Measurements from ENCODE around the gene AGPAT3.

The AGPAT3 gene

DNA sequence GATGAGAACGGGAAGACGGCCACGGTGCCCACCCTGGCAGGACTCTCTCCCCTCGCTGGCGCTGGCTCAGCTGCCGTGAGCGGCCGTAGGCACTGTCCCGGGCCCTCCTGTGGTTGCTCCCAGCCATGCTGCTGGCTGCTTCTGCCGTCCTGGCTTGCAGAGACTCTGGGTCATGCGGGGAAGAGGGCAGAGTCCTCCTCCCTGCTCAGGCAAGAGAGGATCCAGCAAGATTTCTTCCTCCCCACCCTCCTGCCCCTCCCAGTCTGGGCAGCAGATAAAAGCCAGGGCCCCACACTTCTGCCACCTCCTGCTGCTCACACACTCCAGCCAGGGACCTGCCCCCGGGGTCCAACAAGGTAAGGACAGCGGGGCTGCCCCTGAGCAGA lies 60.1 kb downstream of the AGPAT3 start:
- H3K27ac ChIP-seq (ENCODE audit: low read depth, low read length, severe bottlenecking), result no peak overlapping the region
- H3K9me3 ChIP-seq (ENCODE audit: control insufficient read depth, low read length), result no peaks in the 10 kb centered on the region
- no peaks in the 10 kb centered on the region for H3K36me3 ChIP-seq (ENCODE audit: control insufficient read depth, insufficient read depth, low read length)
- no peak overlapping the region for H3K4me3 ChIP-seq (ENCODE audit: extremely low read depth, insufficient read depth, low read length, poor library complexity, severe bottlenecking)
- 68 to 70% methylated on average over 11 of the region's 13 CpGs for WGBS, 2 experiments (ENCODE audit: insufficient coverage in 2 of 2)
- H3K4me1 ChIP-seq (ENCODE audit: control insufficient read depth, insufficient read depth, low read length, poor library complexity, severe bottlenecking), result peaks cover 11% of the 10 kb centered on the region

- no peaks in the 10 kb centered on the region for H3K9me3 ChIP-seq (ENCODE audit: control insufficient read depth, low read length)
- H3K27ac ChIP-seq (ENCODE audit: low read depth, low read length, severe bottlenecking), result no peak overlapping the region
- WGBS, 2 experiments (ENCODE audit: insufficient coverage in 2 of 2), result 88 to 90% methylated on average over 13 to 14 of the region's 14 CpGs
These were observed 60.6 kb downstream of the AGPAT3 start for GRCh38 chr21:43925609-43926008.

GRCh38 chr21:43926196-43926595 lies 61.2 kb downstream of the AGPAT3 start:
- Histone ChIP-seq H3K27ac (ENCODE audit: low read depth, low read length, severe bottlenecking) (no peak overlapping the region), H3K9me3 (ENCODE audit: control insufficient read depth, low read length) (no peaks in the 10 kb centered on the region), H3K36me3 (ENCODE audit: control insufficient read depth, insufficient read depth, low read length) (no peaks in the 10 kb centered on the region), H3K4me1 (ENCODE audit: control insufficient read depth, insufficient read depth, low read length, poor library complexity, severe bottlenecking) (peaks cover 8% of the 10 kb centered on the region), H3K4me3 (ENCODE audit: extremely low read depth, insufficient read depth, low read length, poor library complexity, severe bottlenecking) (no peak overlapping the region)
- 92% methylated on average over 17 to 19 of the region's 20 CpGs for WGBS, 2 experiments (ENCODE audit: insufficient coverage in 2 of 2)

More at GRCh38 chr21:43925609-43926008, 60.6 kb downstream of the AGPAT3 start:
- H3K36me3 ChIP-seq (ENCODE audit: control insufficient read depth, insufficient read depth, low read length), result no peaks in the 10 kb centered on the region
- H3K4me1 ChIP-seq (ENCODE audit: control insufficient read depth, insufficient read depth, low read length, poor library complexity, severe bottlenecking), result peaks cover 8% of the 10 kb centered on the region
- no peak overlapping the region for H3K4me3 ChIP-seq (ENCODE audit: extremely low read depth, insufficient read depth, low read length, poor library complexity, severe bottlenecking)

DNA sequence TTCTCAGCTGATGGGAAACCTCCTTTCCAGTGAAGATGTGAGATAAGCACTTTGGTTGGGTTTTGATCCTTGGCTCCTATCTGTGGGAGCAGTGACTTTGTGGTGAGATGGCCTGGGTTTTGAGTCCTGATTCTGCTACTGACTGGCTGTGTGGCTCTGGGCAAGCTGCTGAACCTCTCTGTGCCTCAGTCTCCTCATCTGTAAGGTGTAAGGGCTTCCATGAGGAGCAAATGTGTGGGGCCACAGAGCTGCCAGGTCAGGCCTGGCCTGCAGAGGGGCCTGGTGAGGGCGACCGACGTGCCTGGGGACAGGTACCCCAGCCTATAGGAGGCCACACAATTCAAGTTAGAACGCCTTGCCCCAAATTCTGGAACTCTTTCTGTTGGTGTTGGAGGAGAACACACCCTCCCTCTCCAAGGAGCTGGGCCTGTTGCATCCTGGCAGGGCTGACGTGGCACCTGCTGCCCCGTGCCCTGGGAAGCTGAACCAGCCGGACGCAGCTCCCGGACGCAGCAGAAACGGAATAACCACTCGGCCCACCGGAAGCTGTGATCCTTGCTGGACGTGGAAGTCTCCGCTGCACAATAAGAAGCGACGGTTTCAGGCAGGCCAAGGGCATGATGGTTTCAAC lies 62.7 kb downstream of the AGPAT3 start:
- WGBS, 2 experiments (ENCODE audit: insufficient coverage in 2 of 2), result 94 to 97% methylated on average over 17 of the region's 17 CpGs
- Histone ChIP-seq H3K4me3 (ENCODE audit: extremely low read depth, insufficient read depth, low read length, poor library complexity, severe bottlenecking) (no peak overlapping the region), H3K9me3 (ENCODE audit: control insufficient read depth, low read length) (no peaks in the 10 kb centered on the region), H3K36me3 (ENCODE audit: control insufficient read depth, insufficient read depth, low read length) (no peaks in the 10 kb centered on the region), H3K4me1 (ENCODE audit: control insufficient read depth, insufficient read depth, low read length, poor library complexity, severe bottlenecking) (no peaks in the 10 kb centered on the region), H3K27ac (ENCODE audit: low read depth, low read length, severe bottlenecking) (no peak overlapping the region)

GRCh38 chr21:43928222-43929125 lies 63.5 kb downstream of the AGPAT3 start:
- H3K9me3 ChIP-seq (ENCODE audit: control insufficient read depth, low read length), result no peaks in the 10 kb centered on the region
- H3K27ac ChIP-seq (ENCODE audit: low read depth, low read length, severe bottlenecking), result no peak overlapping the region
- H3K4me3 ChIP-seq (ENCODE audit: extremely low read depth, insufficient read depth, low read length, poor library complexity, severe bottlenecking), result no peak overlapping the region
- no peaks in the 10 kb centered on the region for H3K36me3 ChIP-seq (ENCODE audit: control insufficient read depth, insufficient read depth, low read length)
- no peaks in the 10 kb centered on the region for H3K4me1 ChIP-seq (ENCODE audit: control insufficient read depth, insufficient read depth, low read length, poor library complexity, severe bottlenecking)
- 89 to 93% methylated on average over 26 to 28 of the region's 31 CpGs for WGBS, 2 experiments (ENCODE audit: insufficient coverage in 2 of 2)

DNA sequence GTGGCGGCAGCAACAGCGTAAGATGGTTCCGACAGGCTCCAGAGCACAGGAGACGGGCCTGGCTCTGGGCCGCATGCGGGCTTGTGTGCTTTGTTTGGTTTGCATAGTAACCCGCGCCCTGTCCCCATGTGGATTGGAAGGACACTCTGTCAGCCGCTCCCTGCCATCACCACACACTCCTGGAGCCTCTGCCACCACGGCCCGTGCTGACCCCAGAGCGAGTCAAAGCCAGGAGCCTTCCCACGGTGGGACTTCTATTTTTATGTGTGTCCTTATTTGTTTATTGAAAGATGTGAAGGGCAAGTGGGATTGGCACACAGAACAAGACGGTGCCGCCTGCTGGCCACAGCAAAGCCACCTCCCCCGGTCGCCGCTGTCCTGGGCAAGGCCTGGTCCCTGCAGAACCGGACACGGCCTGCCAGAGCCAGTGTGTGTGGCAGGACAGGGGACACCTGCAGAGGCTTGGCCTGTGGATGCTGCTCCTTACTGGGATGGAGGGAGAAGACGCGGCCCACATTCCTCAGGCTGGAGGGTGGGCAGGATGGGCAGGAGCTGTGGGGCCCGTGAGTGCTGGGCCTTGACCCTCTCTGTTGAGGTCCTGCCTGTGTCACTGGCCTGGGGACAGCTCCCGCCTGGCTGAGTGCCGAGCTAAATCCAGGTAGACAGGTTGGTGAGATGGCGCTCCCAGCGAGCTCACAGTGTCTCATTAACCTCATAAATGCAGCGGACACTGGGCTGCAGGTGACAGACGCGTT lies 64.4 kb downstream of the AGPAT3 start:
- Histone ChIP-seq H3K4me1 (ENCODE audit: control insufficient read depth, insufficient read depth, low read length, poor library complexity, severe bottlenecking) (no peaks in the 10 kb centered on the region), H3K36me3 (ENCODE audit: control insufficient read depth, insufficient read depth, low read length) (no peaks in the 10 kb centered on the region), H3K4me3 (ENCODE audit: extremely low read depth, insufficient read depth, low read length, poor library complexity, severe bottlenecking) (no peak overlapping the region), H3K9me3 (ENCODE audit: control insufficient read depth, low read length) (no peaks in the 10 kb centered on the region), H3K27ac (ENCODE audit: low read depth, low read length, severe bottlenecking) (no peak overlapping the region)
- 94 to 95% methylated on average over 20 to 29 of the region's 30 CpGs for WGBS, 2 experiments (ENCODE audit: insufficient coverage in 2 of 2)

DNA sequence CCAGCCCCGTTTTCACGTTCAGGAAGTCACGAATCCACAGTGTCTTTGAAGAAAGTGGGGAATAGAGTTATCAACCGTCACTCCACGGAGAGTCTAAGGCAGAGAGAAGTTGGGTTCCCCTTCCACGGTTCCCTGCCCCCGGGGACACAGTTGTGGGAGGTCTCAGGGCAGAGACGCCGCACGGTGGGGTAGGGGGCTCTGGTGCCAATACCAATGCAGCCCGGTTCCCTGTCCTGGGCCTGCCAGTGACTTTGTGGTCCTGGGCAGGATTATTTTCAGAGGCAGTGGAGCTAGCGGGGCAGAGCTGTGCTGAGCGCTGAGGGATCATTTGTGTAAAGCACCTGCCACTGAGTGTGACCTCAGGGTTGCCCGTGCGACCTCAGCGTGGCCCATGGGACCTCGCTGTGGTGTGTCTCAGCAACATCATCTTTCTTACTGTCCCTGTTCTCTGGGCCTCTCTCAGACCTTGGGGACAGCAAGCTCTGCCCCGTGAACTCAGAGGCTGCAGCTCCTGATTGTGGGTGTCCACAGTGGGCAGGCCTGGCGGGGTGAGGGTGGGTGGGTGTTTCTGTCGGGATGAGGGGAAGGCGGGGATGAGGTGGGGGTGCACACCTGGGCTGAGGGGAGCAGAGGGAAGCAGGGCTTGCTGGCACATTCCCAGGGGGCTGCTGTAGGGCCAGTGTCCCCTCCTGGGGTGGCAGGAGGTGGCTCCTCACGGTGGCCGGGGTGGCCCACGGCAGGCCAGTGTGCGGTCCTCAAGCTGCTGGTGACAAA lies 65.2 kb downstream of the AGPAT3 start:
- WGBS, 2 experiments (ENCODE audit: insufficient coverage in 2 of 2), result 94 to 97% methylated on average over 21 to 25 of the region's 25 CpGs

DNA sequence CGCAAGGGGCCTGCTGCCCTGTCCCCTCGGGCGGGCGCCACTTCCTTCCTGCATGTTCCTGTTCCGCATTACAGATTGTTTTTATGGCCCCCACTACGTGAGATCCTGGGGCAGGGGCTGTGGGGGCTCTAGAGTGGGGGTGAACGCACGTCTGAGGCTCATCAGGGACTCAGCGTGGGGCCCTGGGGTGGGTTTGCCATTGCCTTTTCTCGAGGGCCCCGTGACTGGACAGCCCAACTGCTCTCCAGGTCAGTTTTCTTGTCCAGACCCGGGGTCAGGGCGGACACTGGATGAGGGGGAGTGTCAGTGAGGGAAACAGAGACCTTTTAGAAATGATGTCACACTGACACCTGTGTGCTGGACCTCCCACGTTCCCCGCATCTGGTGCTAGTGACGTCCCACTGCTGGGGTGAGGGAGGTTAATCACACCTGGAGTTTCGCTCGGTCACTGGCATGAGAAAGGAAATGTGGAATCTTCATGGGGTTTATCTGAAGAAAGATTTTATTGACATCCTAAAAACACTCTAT lies 65.9 kb downstream of the AGPAT3 start:
- Histone ChIP-seq H3K4me1 (ENCODE audit: control insufficient read depth, insufficient read depth, low read length, poor library complexity, severe bottlenecking) (no peaks in the 10 kb centered on the region), H3K4me3 (ENCODE audit: extremely low read depth, insufficient read depth, low read length, poor library complexity, severe bottlenecking) (no peak overlapping the region), H3K9me3 (ENCODE audit: control insufficient read depth, low read length) (no peaks in the 10 kb centered on the region), H3K36me3 (ENCODE audit: control insufficient read depth, insufficient read depth, low read length) (no peaks in the 10 kb centered on the region), H3K27ac (ENCODE audit: low read depth, low read length, severe bottlenecking) (no peak overlapping the region)
- WGBS, 2 experiments (ENCODE audit: insufficient coverage in 2 of 2), result 92% methylated on average over 9 to 16 of the region's 18 CpGs

More for the DNA sequence above, 65.2 kb downstream of the AGPAT3 start:
- no peaks in the 10 kb centered on the region for H3K4me1 ChIP-seq (ENCODE audit: control insufficient read depth, insufficient read depth, low read length, poor library complexity, severe bottlenecking)
- no peaks in the 10 kb centered on the region for H3K9me3 ChIP-seq (ENCODE audit: control insufficient read depth, low read length)
- no peak overlapping the region for H3K4me3 ChIP-seq (ENCODE audit: extremely low read depth, insufficient read depth, low read length, poor library complexity, severe bottlenecking)
- H3K36me3 ChIP-seq (ENCODE audit: control insufficient read depth, insufficient read depth, low read length), result no peaks in the 10 kb centered on the region
- no peak overlapping the region for H3K27ac ChIP-seq (ENCODE audit: low read depth, low read length, severe bottlenecking)

DNA sequence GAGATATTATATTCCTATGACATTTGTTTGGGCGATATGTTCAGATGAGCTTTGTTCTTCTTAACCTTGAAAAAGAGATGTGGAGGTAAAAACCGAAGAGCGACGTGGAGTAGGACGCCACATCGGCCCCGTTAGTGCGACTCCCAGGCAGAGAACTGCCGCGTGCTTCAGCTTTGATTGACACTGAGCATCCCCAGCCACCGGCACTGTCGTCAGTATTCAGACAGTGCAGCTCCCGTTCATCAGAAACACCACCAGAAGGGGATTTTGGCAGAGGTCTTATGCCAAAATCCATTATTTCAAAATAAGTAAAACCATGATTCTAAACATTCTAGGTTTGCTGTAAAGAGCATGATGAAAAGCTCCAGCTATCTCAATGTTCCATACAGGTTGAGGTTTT lies 66.5 kb downstream of the AGPAT3 start:
- H3K36me3 ChIP-seq (ENCODE audit: control insufficient read depth, insufficient read depth, low read length), result no peaks in the 10 kb centered on the region
- no peaks in the 10 kb centered on the region for H3K9me3 ChIP-seq (ENCODE audit: control insufficient read depth, low read length)
- H3K4me1 ChIP-seq (ENCODE audit: control insufficient read depth, insufficient read depth, low read length, poor library complexity, severe bottlenecking), result no peaks in the 10 kb centered on the region
- WGBS, 2 experiments (ENCODE audit: insufficient coverage in 2 of 2), result 92 to 93% methylated on average over 11 to 13 of the region's 13 CpGs
- no peak overlapping the region for H3K27ac ChIP-seq (ENCODE audit: low read depth, low read length, severe bottlenecking)
- no peak overlapping the region for H3K4me3 ChIP-seq (ENCODE audit: extremely low read depth, insufficient read depth, low read length, poor library complexity, severe bottlenecking)

GRCh38 chr21:43932005-43932404 lies 67.0 kb downstream of the AGPAT3 start:
- H3K4me1 ChIP-seq (ENCODE audit: control insufficient read depth, insufficient read depth, low read length, poor library complexity, severe bottlenecking), result no peaks in the 10 kb centered on the region
- no peak overlapping the region for H3K4me3 ChIP-seq (ENCODE audit: extremely low read depth, insufficient read depth, low read length, poor library complexity, severe bottlenecking)
- no peaks in the 10 kb centered on the region for H3K36me3 ChIP-seq (ENCODE audit: control insufficient read depth, insufficient read depth, low read length)
- WGBS, 2 experiments (ENCODE audit: insufficient coverage in 2 of 2), result 92 to 97% methylated on average over 16 of the region's 17 CpGs
- no peaks in the 10 kb centered on the region for H3K9me3 ChIP-seq (ENCODE audit: control insufficient read depth, low read length)
- H3K27ac ChIP-seq (ENCODE audit: low read depth, low read length, severe bottlenecking), result no peak overlapping the region
